T follicular helper cell (primary cell): ENCODE measurements around the gene ITPR2.
"Not testable (repeated sequence)": the region's sequence is repeated elsewhere in the genome, so short reads cannot be mapped to it uniquely, and the experiment has no call there.

Source experiments
- DNase-seq: peaks from one replicate; pipeline ENCODE4 v3.0.0-alpha.2; 2020; ENCODE audit warnings: low read depth

The ITPR2 gene

GRCh38 chr12:26445909-26446308 lies 387.1 kb downstream of the ITPR2 start:
- no peak for DNase-seq

- no peak for DNase-seq
Measured at GRCh38 chr12:26443309-26443708, 389.7 kb downstream of the ITPR2 start.

- DNase-seq: no peak
Measured at GRCh38 chr12:26441434-26441833, 391.6 kb downstream of the ITPR2 start.

- no peak for DNase-seq
Measured at GRCh38 chr12:26435069-26435404, 398.0 kb downstream of the ITPR2 start.

- DNase-seq: no peak
Measured at GRCh38 chr12:26434299-26435068, 398.5 kb downstream of the ITPR2 start.

- DNase-seq: not testable (repeated sequence)
Measured at GRCh38 chr12:26433701-26434100, 399.3 kb downstream of the ITPR2 start.

- no peak for DNase-seq
Measured at GRCh38 chr12:26431211-26431610, 401.8 kb downstream of the ITPR2 start.

- not testable (repeated sequence) for DNase-seq
Measured at GRCh38 chr12:26430596-26430995, 402.4 kb downstream of the ITPR2 start.

GRCh38 chr12:26429070-26429691 lies 403.8 kb downstream of the ITPR2 start:
- no peak for DNase-seq

GRCh38 chr12:26428420-26428819 lies 404.6 kb downstream of the ITPR2 start:
- DNase-seq: no peak

- no peak for DNase-seq
Measured at GRCh38 chr12:26426652-26427051, 406.3 kb downstream of the ITPR2 start.

GRCh38 chr12:26425587-26426260 lies 407.3 kb downstream of the ITPR2 start:
- no peak for DNase-seq

- DNase-seq: no peak
Measured at GRCh38 chr12:26422839-26423398, 410.1 kb downstream of the ITPR2 start.

- no peak for DNase-seq
Measured at GRCh38 chr12:26416550-26416949, 416.4 kb downstream of the ITPR2 start.

GRCh38 chr12:26410689-26411088 lies 422.3 kb downstream of the ITPR2 start:
- DNase-seq: no peak

- no peak for DNase-seq
Measured at GRCh38 chr12:26406813-26407212, 426.2 kb downstream of the ITPR2 start.

GRCh38 chr12:26406391-26406790 lies 426.6 kb downstream of the ITPR2 start:
- DNase-seq: no peak

- DNase-seq: no peak
Measured at GRCh38 chr12:26403601-26404000, 429.4 kb downstream of the ITPR2 start.

GRCh38 chr12:26402648-26403047 lies 430.3 kb downstream of the ITPR2 start:
- no peak for DNase-seq

GRCh38 chr12:26401874-26402273 lies 431.1 kb downstream of the ITPR2 start:
- DNase-seq: no peak

GRCh38 chr12:26400627-26401026 lies 432.4 kb downstream of the ITPR2 start:
- DNase-seq: no peak

GRCh38 chr12:26399381-26399780 lies 433.6 kb downstream of the ITPR2 start:
- no peak for DNase-seq

GRCh38 chr12:26396402-26396801 lies 436.6 kb downstream of the ITPR2 start:
- DNase-seq: no peak
